ENCODE measurements around the gene BUB1.

GRCh38 chr2:110664135-110664534 is 13.7 kb downstream of the BUB1 start:
- TF ChIP-seq TCF12 (IDR thresholded peaks at IDR 0.05; ENCODE audit: low read depth), result no peak
- TF ChIP-seq TEAD4 (IDR thresholded peaks at IDR 0.05), result no peak
- TF ChIP-seq REST (IDR thresholded peaks at IDR 0.05; ENCODE audit: low read depth), result no peak
- TF ChIP-seq TAF1 (IDR thresholded peaks at IDR 0.05; ENCODE audit: low read depth), result no peak
- no peak for TF ChIP-seq RAD21 (IDR thresholded peaks at IDR 0.05; ENCODE audit: low read depth)
- TF ChIP-seq NFIC (IDR thresholded peaks at IDR 0.05), result no peak
- TF ChIP-seq EP300 (IDR thresholded peaks at IDR 0.05; ENCODE audit: borderline replicate concordance), result no peak
- no peak for TF ChIP-seq YY1 (IDR thresholded peaks at IDR 0.05; ENCODE audit: low read depth)
- TF ChIP-seq CREB1 (IDR thresholded peaks at IDR 0.05; ENCODE audit: low read depth), result no peak
- TF ChIP-seq CEBPB (IDR thresholded peaks at IDR 0.05), result no peak
